H1 (cell line): ENCODE data around the gene KLHL26. TPM values are rescaled to one million over a fixed set of nuclear protein-coding genes. Genes with fewer than 3 reads are reported as not detected.

Source experiments
- CTCF ChIA-PET: fragments of 300-600 bp; sonication (Branson Sonifier 250); formaldehyde crosslinking; loops from one replicate; lab custom pipeline; 2021; ENCODE audit not compliant: partially characterized antibody; lab: Charles Lee
- POLR2A ChIA-PET: fragments of 300-600 bp; sonication (Branson Sonifier 250); formaldehyde crosslinking; loops from one replicate; lab custom pipeline; 2021; ENCODE audit warnings: inconsistent platforms; ENCODE audit not compliant: partially characterized antibody; lab: Charles Lee
- DNase-seq, 2 experiments: peaks; one replicate each; pipeline versions ENCODE4 v3.0.0 to v3.0.0-alpha.2; 2010 to 2022; ENCODE audit warnings: low spot score in 2 of 2, low read depth in 1 of 2, mixed read lengths in 1 of 2
- FAIRE-seq: peaks from 2 replicates; lab custom pipeline; 2011; peaks lifted over from hg19 to GRCh38; lab: Jason Lieb, UNC
- H2AFZ ChIP-seq: 2 replicates; pipeline ENCODE4 v1.8.1; 2012; ENCODE audit warnings: low read length, inconsistent platforms
- H2AK5ac ChIP-seq: 2 replicates; pipeline ENCODE4 v1.6.1; 2013; ENCODE audit warnings: low read depth, low read length
- H2BK120ac ChIP-seq: replicated peaks from 2 replicates; pipeline ENCODE3; 2013; ENCODE audit warnings: low read depth, low read length, inconsistent platforms
- H2BK12ac ChIP-seq: 2 replicates; pipeline ENCODE4 v1.6.1; 2013; ENCODE audit warnings: low read depth, low read length
- H2BK15ac ChIP-seq: 2 replicates; pipeline ENCODE4 v1.6.1; 2013; ENCODE audit warnings: low read length
- H2BK20ac ChIP-seq: 2 replicates; pipeline ENCODE4 v1.6.1; 2013; ENCODE audit warnings: low read length
- H2BK5ac ChIP-seq: 2 replicates; pipeline ENCODE4 v1.6.1; 2013; ENCODE audit warnings: low read depth, low read length
- H3K14ac ChIP-seq: 2 replicates; pipeline ENCODE4 v1.6.1; 2013; ENCODE audit warnings: inconsistent platforms; ENCODE audit not compliant: insufficient read length
- H3K18ac ChIP-seq: 2 replicates; pipeline ENCODE4 v1.6.1; 2013; ENCODE audit warnings: low read length; ENCODE audit errors: extremely low read depth
- H3K23ac ChIP-seq: 2 replicates; pipeline ENCODE4 v1.6.1; 2013; ENCODE audit warnings: inconsistent platforms; ENCODE audit not compliant: insufficient read length
- H3K23me2 ChIP-seq: 2 replicates; pipeline ENCODE4 v1.6.1; 2013; ENCODE audit warnings: low read depth, low read length
- H3K27ac ChIP-seq: 2 replicates; pipeline ENCODE4 v1.6.1; 2011; ENCODE audit warnings: low read depth, low read length, inconsistent platforms
- H3K27me3 ChIP-seq, 4 experiments: replicated peaks in 1 of 4; 1 replicate in 1 of 4; 2 replicates in 3 of 4; pipeline versions ENCODE4 v1.6.1 to v1.8.1; 2011 to 2013; ENCODE audit warnings: low read length in 3 of 4, mild to moderate bottlenecking in 3 of 4, inconsistent platforms in 2 of 4, mixed read lengths in 2 of 4, moderate library complexity in 1 of 4; ENCODE audit not compliant: control insufficient read depth in 3 of 4, insufficient read depth in 3 of 4; ENCODE audit errors: extremely low read depth in 1 of 4
- H3K36me3 ChIP-seq, 4 experiments: 2 replicates each; pipeline versions ENCODE4 v1.6.1 to v1.8.1; 2011 to 2013; ENCODE audit warnings: mild to moderate bottlenecking in 4 of 4, low read length in 3 of 4, moderate library complexity in 2 of 4, control low read depth in 1 of 4, inconsistent platforms in 1 of 4; ENCODE audit not compliant: insufficient read depth in 4 of 4, control insufficient read depth in 2 of 4
- H3K4ac ChIP-seq: replicated peaks from 2 replicates; pipeline ENCODE3; 2013; ENCODE audit warnings: low read length, low read depth, mixed read lengths, inconsistent platforms; ENCODE audit not compliant: insufficient read length
- H3K4me1 ChIP-seq, 4 experiments: replicated peaks in 1 of 4; 1 replicate in 1 of 4; 2 replicates in 3 of 4; pipeline versions ENCODE4 v1.6.1 to v1.8.1; 2011 to 2013; ENCODE audit warnings: low read length in 3 of 4, inconsistent platforms in 2 of 4, mixed read lengths in 1 of 4; ENCODE audit not compliant: insufficient read depth in 4 of 4, control insufficient read depth in 3 of 4
- H3K4me2 ChIP-seq, 2 experiments: 2 replicates each; pipeline versions ENCODE4 v1.6.1 to v1.8.1; 2011 to 2013; ENCODE audit warnings: low read depth in 2 of 2, low read length in 2 of 2, control low read depth in 1 of 2, inconsistent platforms in 1 of 2, mild to moderate bottlenecking in 1 of 2; ENCODE audit not compliant: insufficient read depth in 1 of 2
- H3K4me3 ChIP-seq, 4 experiments: fragments of 200-600, 300-600 bp in 1 of 4; sonication (generic), shearing (Covaris generic), sonication (Bioruptor Twin) in 1 of 4; 2 replicates each; pipeline versions ENCODE4 v1.5.1 to v1.8.1; 2011 to 2016; ENCODE audit warnings: low read length in 4 of 4, low read depth in 3 of 4, control low read depth in 2 of 4, inconsistent platforms in 2 of 4, mild to moderate bottlenecking in 2 of 4, mixed read lengths in 1 of 4, moderate library complexity in 1 of 4; ENCODE audit not compliant: insufficient read depth in 2 of 4; ENCODE audit errors: extremely low read depth in 1 of 4
- H3K56ac ChIP-seq: replicated peaks from 2 replicates; pipeline ENCODE3; 2013; ENCODE audit warnings: low read depth, mild to moderate bottlenecking, mixed read lengths, low read length, inconsistent platforms; ENCODE audit not compliant: insufficient read length
- H3K79me1 ChIP-seq: 2 replicates; pipeline ENCODE4 v1.6.1; 2013; ENCODE audit warnings: low read depth, low read length, control low read depth
- H3K79me2 ChIP-seq, 2 experiments: 2 replicates each; pipeline versions ENCODE4 v1.6.1 to v1.8.1; 2012 to 2013; ENCODE audit warnings: low read length in 2 of 2, mild to moderate bottlenecking in 2 of 2, inconsistent platforms in 1 of 2; ENCODE audit not compliant: insufficient read depth in 2 of 2, control insufficient read depth in 1 of 2
- H3K9ac ChIP-seq, 4 experiments: replicated peaks in 1 of 4; 1 replicate in 1 of 4; 2 replicates in 3 of 4; pipeline versions ENCODE4 v1.6.1 to v1.8.1; 2011 to 2013; ENCODE audit warnings: low read depth in 3 of 4, low read length in 3 of 4, control low read depth in 2 of 4, mild to moderate bottlenecking in 2 of 4, moderate library complexity in 2 of 4, inconsistent platforms in 1 of 4; ENCODE audit errors: extremely low read depth in 1 of 4
- H3K9me3 ChIP-seq, 2 experiments: 2 replicates each; pipeline versions ENCODE4 v1.6.1 to v1.8.1; 2012 to 2013; ENCODE audit warnings: mild to moderate bottlenecking in 2 of 2, moderate library complexity in 2 of 2, control low read depth in 1 of 2, inconsistent platforms in 1 of 2, low read depth in 1 of 2, low read length in 1 of 2, mixed read lengths in 1 of 2; ENCODE audit not compliant: insufficient read depth in 2 of 2
- H4K20me1 ChIP-seq, 2 experiments: replicated peaks in 1 of 2; 2 replicates each; pipeline versions ENCODE3 to v1.8.1; 2011 to 2013; ENCODE audit warnings: inconsistent platforms in 2 of 2, low read length in 2 of 2, mild to moderate bottlenecking in 1 of 2; ENCODE audit not compliant: insufficient read depth in 2 of 2, control insufficient read depth in 1 of 2
- H4K5ac ChIP-seq: 2 replicates; pipeline ENCODE4 v1.6.1; 2013; ENCODE audit warnings: low read length, low read depth, mixed read lengths, inconsistent platforms; ENCODE audit not compliant: insufficient read length
- H4K8ac ChIP-seq: 2 replicates; pipeline ENCODE4 v1.8.0; 2013; ENCODE audit warnings: mild to moderate bottlenecking, moderate library complexity, low read length, inconsistent platforms; ENCODE audit not compliant: insufficient read depth; ENCODE audit errors: extremely low read depth
- H4K91ac ChIP-seq: replicated peaks from 2 replicates; pipeline ENCODE3; 2013; ENCODE audit warnings: low read length, mixed read lengths, inconsistent platforms; ENCODE audit not compliant: insufficient read length
- BRCA1 ChIP-seq: IDR thresholded peaks from 2 replicates; pipeline ENCODE4 v1.6.1; 2012; ENCODE audit warnings: low read depth, low read length, improper control_type of control experiment
- CEBPB ChIP-seq: IDR thresholded peaks from 2 replicates; pipeline ENCODE4 v1.6.1; 2012; ENCODE audit warnings: low read depth, low read length
- CHD2 ChIP-seq: IDR thresholded peaks from 2 replicates; pipeline ENCODE4 v1.6.1; 2012; ENCODE audit warnings: low read length, improper control_type of control experiment
- CTCF ChIP-seq, 3 experiments: IDR thresholded peaks; 1 replicate in 2 of 3; 2 replicates in 1 of 3; pipeline versions ENCODE4 v1.5.1 to v1.6.1; 2011; ENCODE audit warnings: low read length in 3 of 3, mild to moderate bottlenecking in 3 of 3, inconsistent platforms in 2 of 3, low read depth in 1 of 3, moderate library complexity in 1 of 3; ENCODE audit not compliant: insufficient read depth in 1 of 3; ENCODE audit errors: control extremely low read depth in 1 of 3
- KDM4A ChIP-seq: IDR thresholded peaks from one replicate; pipeline ENCODE4 v1.7.1; 2012; ENCODE audit warnings: low read depth, mild to moderate bottlenecking, moderate library complexity, low read length, inconsistent platforms; ENCODE audit not compliant: severe bottlenecking
- POU5F1 ChIP-seq: IDR thresholded peaks from 2 replicates; pipeline ENCODE4 v1.6.1; 2011; ENCODE audit warnings: low read depth, mild to moderate bottlenecking, low read length, moderate library complexity
- RAD21 ChIP-seq, 2 experiments: IDR thresholded peaks in 1 of 2; conservative IDR thresholded peaks in 1 of 2; 2 replicates each; pipeline ENCODE4 v1.6.1; 2011; ENCODE audit warnings: low read depth in 2 of 2, low read length in 2 of 2, improper control_type of control experiment in 1 of 2, inconsistent platforms in 1 of 2, mild to moderate bottlenecking in 1 of 2, moderate library complexity in 1 of 2
- WGBS, 2 experiments: shearing (Covaris generic) in 1 of 2; methylation state at CpG; one replicate each; pipeline versions ENCODE4 v1.1.6 to v1.1.7; 2013 to 2015; ENCODE audit warnings: low lambda C conversion rate in 2 of 2, mixed read lengths in 2 of 2, inconsistent platforms in 1 of 2, low coverage in 1 of 2, missing lambda C conversion rate in 1 of 2; ENCODE audit not compliant: insufficient replicate concordance in 2 of 2, insufficient coverage in 1 of 2, insufficient read length in 1 of 2; ENCODE audit errors: extremely low coverage in 1 of 2, missing lambda C conversion rate in 1 of 2; 5-methylcytosine and 5-hydroxymethylcytosine counted together
- polyA plus RNA-seq, 7 experiments: library from polyadenylated mRNA; depleted of rRNA in 3 of 7; stranded (reverse) in 5 of 7; unstranded in 2 of 7; fragments of >200 nt in 5 of 7; fragments of 200-250 nt in 2 of 7; gene quantifications; 1 replicate in 5 of 7; 2 replicates in 1 of 7; 4 replicates in 1 of 7; pipeline versions ENCODE4 v1.2.1 to v1.2.3, GENCODE V29; 2011 to 2013; ENCODE audit warnings: missing spikeins in 2 of 7, mixed read lengths in 2 of 7
- total RNA-seq: library from RNA; stranded (reverse); fragmentation: NEBNext Ultra II Directional; extraction: Animal tissue kit (Norgen Biotek cat#: 25700); gene quantifications from 2 replicates; pipeline ENCODE4 v1.2.1, GENCODE V29; 2021

The KLHL26 gene
- total and polyA plus RNA-seq, 2 of the 8 experiments (the other 6 are each of a cell fraction or from before 2014, with no cell fraction given), result 2.2 to 8.8 TPM

DNA sequence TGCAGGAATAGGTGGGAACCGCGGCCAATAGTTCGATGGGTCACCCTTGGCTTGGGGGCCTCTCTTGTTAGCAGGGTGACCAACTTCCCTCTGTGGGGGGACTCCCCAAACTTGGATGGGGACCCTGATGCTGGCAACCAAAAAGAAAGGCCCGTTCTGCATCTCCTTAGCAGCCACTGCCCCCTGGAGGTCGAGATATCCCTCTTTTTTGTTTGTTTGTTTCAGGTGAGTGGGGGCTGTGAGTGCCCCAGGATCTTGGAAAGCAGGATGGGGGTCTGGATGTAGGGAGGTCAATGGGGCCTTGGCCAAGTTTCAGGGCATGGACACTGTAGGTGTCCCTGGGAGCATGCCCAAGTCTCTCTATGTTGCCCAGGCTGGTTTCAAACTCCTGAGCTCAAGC is 39.0 kb downstream of the KLHL26 start:
- 52% methylated on average over 5 of the region's 5 CpGs; no CpG with 5 or more reads in 1 of the 2 experiments for WGBS, 2 experiments
- Histone ChIP-seq H3K79me1 (no peaks in the 10 kb centered on the region), H3K18ac (no peak overlapping the region), H3K79me2 (no peaks in the 10 kb centered on the region), H3K36me3 (no peaks in the 10 kb centered on the region), H3K27ac (no peak overlapping the region), H4K91ac (no peak overlapping the region), H3K4me1 (peaks cover 0 to 11% (median 3%) of the 10 kb centered on the region in 4 experiments; a peak in 5 of 7 replicates), H4K8ac (no peak overlapping the region), H3K4ac (no peak overlapping the region), H3K14ac (no peak overlapping the region), H2AK5ac (no peak overlapping the region), H2BK20ac (no peak overlapping the region), H2BK12ac (0 out of 2 replicates have a peak overlapping the region, but pooled peaks have one; percentile 17), H2BK15ac (0 out of 2 replicates have a peak overlapping the region, but pooled peaks have one; percentile 14), H3K4me3 (no peak overlapping the region), H4K20me1 (peaks cover 0 to 2% of the 10 kb centered on the region in 2 experiments), H3K27me3 (no peaks in the 10 kb centered on the region), H3K9ac (no peak overlapping the region), H2BK5ac (no peak overlapping the region), H4K5ac (no peak overlapping the region), H3K23me2 (peaks cover 2% of the 10 kb centered on the region; the same call in 1 of the 2 replicates), H3K23ac (no peak overlapping the region), H3K4me2 (no peak overlapping the region), H2BK120ac (no peak overlapping the region), H2AFZ (no peak overlapping the region), H3K9me3 (no peaks in the 10 kb centered on the region), H3K56ac (no peak overlapping the region)
- FAIRE-seq, result no peak
- ChIA-PET CTCF (interaction anchor here (0.6 to 7.5 kb wide), 38 partner anchors 9 to 228 kb away, joined by 3 to 139 read pairs (median 4); partner anchors contain the start of genes KXD1 and REX1BD), POLR2A (interaction anchor here (0.8 to 1.3 kb wide), 2 partner anchors 66 to 86 kb away, joined by 3 read pairs; no protein-coding TSS in a partner anchor)
- DNase-seq, result peak in 1 of 2 experiments; percentile 76
- no peak for TF ChIP-seq BRCA1
- TF ChIP-seq POU5F1, result no peak
- peak; percentile 63 to 75 (median 67) for TF ChIP-seq CTCF (IDR thresholded peaks at IDR 0.05; ENCODE audit: control extremely low read depth in 1 of 3, insufficient read depth in 1 of 3, low read depth in 1 of 3, low read length in 3 of 3)
- TF ChIP-seq CHD2, result no peak
- peak; percentile 85 to 88 for TF ChIP-seq RAD21 (IDR thresholded peaks at IDR 0.05 in 1 of 2, conservative IDR thresholded peaks at IDR 0.05 in 1 of 2; ENCODE audit: low read depth in 2 of 2, low read length in 2 of 2)
- TF ChIP-seq CEBPB, result no peak
- no peak for TF ChIP-seq KDM4A
